ENCODE data around the gene TMEM129. TPM values are rescaled to one million over a fixed set of nuclear protein-coding genes. Genes with fewer than 3 reads are reported as not detected.
A peak's percentile ranks its signal among the peaks of the same experiment; 100 is the strongest.

The TMEM129 gene
- total RNA-seq, 2 donors from 2014 or later = 34.0 to 48.4 TPM

- intact Hi-C loops (cut with DNase I) = loop anchor here (2.0 to 5.0 kb wide), 3 partner anchors 60 to 150 kb away; no protein-coding TSS in a partner anchor
- ATAC-seq (no peak), DNase-seq (no peak)
Observed at GRCh38 chr4:1746919-1747602, 25.9 kb upstream of the TMEM129 start.

- ATAC-seq = peak; percentile 70 to 76
- peak; percentile 81 for DNase-seq
- intact Hi-C loops (cut with DNase I) = loop anchor here (2.0 to 5.0 kb wide), 3 partner anchors 61 to 151 kb away; no protein-coding TSS in a partner anchor
Observed at GRCh38 chr4:1746265-1746691, 25.2 kb upstream of the TMEM129 start.

- no peak for DNase-seq
- no peak for ATAC-seq
- intact Hi-C loops (cut with DNase I) = loop anchor here (2.0 to 5.0 kb wide), 3 partner anchors 62 to 152 kb away; no protein-coding TSS in a partner anchor
Observed at GRCh38 chr4:1745697-1746096, 24.6 kb upstream of the TMEM129 start.

- DNase-seq = no peak
- intact Hi-C loops (cut with DNase I) = loop anchor here in 1 of 2 donors (5.0 kb wide), 2 partner anchors 62 to 152 kb away; no protein-coding TSS in a partner anchor
- no peak for ATAC-seq
Observed at GRCh38 chr4:1745165-1745564, 24.0 kb upstream of the TMEM129 start.

GRCh38 chr4:1744552-1744951, 23.4 kb upstream of the TMEM129 start:
- no peak for ATAC-seq
- DNase-seq = no peak
- intact Hi-C loops (cut with DNase I) = no loop called here

- DNase-seq (no peak), ATAC-seq (no peak)
- intact Hi-C loops (cut with DNase I) = no loop called here
Observed at GRCh38 chr4:1743975-1744374, 22.9 kb upstream of the TMEM129 start.

GRCh38 chr4:1743551-1743950, 22.4 kb upstream of the TMEM129 start:
- DNase-seq (no peak), ATAC-seq (no peak)
- intact Hi-C loops (cut with DNase I) = no loop called here

- intact Hi-C loops (cut with DNase I) = no loop called here
- ATAC-seq (no peak), DNase-seq (no peak)
Observed at GRCh38 chr4:1741208-1741607, 20.1 kb upstream of the TMEM129 start.

- intact Hi-C loops (cut with DNase I) = no loop called here
- ATAC-seq = no peak
- no peak for DNase-seq
Observed at GRCh38 chr4:1740021-1740545, 19.0 kb upstream of the TMEM129 start.

GRCh38 chr4:1739358-1739757, 18.2 kb upstream of the TMEM129 start:
- intact Hi-C loops (cut with DNase I) = no loop called here
- DNase-seq (no peak), ATAC-seq (no peak)

- DNase-seq (no peak), ATAC-seq (no peak)
- intact Hi-C loops (cut with DNase I) = no loop called here
Observed at GRCh38 chr4:1738410-1738809, 17.3 kb upstream of the TMEM129 start.

- DNase-seq (no peak), ATAC-seq (no peak)
- intact Hi-C loops (cut with DNase I) = no loop called here
Observed at GRCh38 chr4:1737666-1738065, 16.5 kb upstream of the TMEM129 start.

GRCh38 chr4:1736812-1737211, 15.7 kb upstream of the TMEM129 start:
- ATAC-seq = no peak
- intact Hi-C loops (cut with DNase I) = no loop called here
- DNase-seq = no peak

GRCh38 chr4:1735215-1735614, 14.1 kb upstream of the TMEM129 start:
- intact Hi-C loops (cut with DNase I) = no loop called here
- no peak for DNase-seq
- ATAC-seq = no peak

- ATAC-seq (no peak), DNase-seq (no peak)
- intact Hi-C loops (cut with DNase I) = no loop called here
Observed at GRCh38 chr4:1732911-1733310, 11.8 kb upstream of the TMEM129 start.

GRCh38 chr4:1731180-1731579, 10.1 kb upstream of the TMEM129 start:
- ATAC-seq = no peak
- intact Hi-C loops (cut with DNase I) = no loop called here
- DNase-seq = no peak

GRCh38 chr4:1730532-1731135, 9.5 kb upstream of the TMEM129 start:
- intact Hi-C loops (cut with DNase I) = no loop called here
- DNase-seq (no peak), ATAC-seq (no peak)

- DNase-seq = peak; percentile 17
- no peak for ATAC-seq
- intact Hi-C loops (cut with DNase I) = loop anchor here (5.0 to 10.0 kb wide), 3 partner anchors 36 to 374 kb away; no protein-coding TSS in a partner anchor
Observed at GRCh38 chr4:1728061-1728980, 7.2 kb upstream of the TMEM129 start.

All from left cardiac atrium (tissue), 4 donors.